HG03039 (cell line): ENCODE measurements around the gene LCNL1.
"Not testable (repeated sequence)": the region's sequence is repeated elsewhere in the genome, so short reads cannot be mapped to it uniquely, and the experiment has no call there.

Source experiments
- ATAC-seq: cut with Tn5 transposase; IDR thresholded peaks from one replicate; pipeline ENCODE4 v1.9.1; 2021; ENCODE audit warnings: mild to moderate bottlenecking, moderate library complexity; ENCODE audit not compliant: unreplicated experiment

Gene LCNL1

DNA sequence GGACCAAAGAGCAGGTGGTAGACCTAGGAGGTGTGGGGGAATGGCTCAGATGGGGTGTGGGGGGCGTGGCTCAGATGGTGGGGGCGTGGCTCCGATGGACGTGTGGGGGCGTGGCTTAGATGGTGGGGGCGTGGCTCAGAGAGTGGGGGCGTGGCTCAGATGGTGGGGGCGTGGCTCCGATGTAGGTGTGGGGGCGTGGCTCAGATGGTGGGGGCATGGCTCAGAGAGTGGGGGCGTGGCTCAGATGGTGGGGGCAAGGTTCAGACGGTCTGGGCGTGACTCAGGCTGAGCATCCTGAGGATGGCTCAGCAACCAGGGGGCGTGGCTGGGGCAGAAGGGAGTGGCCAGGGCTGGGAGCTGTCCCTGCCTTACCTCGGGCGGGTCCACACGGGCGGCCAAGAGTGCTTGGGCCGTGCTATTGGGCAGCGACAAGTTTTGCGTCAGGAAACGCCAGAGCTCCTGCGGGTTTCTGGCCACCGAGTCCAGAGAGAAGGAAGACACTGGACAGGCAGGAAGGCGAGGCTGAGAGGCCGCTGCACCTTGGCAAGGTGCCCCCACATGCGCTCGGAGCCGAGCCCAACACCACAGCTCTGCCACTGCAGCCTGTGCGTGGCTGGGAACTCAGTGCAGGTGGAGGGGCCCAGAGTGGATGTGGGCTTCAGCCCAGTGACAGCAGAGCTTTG, 39.3 kb downstream of the LCNL1 start:
- ATAC-seq = no peak

DNA sequence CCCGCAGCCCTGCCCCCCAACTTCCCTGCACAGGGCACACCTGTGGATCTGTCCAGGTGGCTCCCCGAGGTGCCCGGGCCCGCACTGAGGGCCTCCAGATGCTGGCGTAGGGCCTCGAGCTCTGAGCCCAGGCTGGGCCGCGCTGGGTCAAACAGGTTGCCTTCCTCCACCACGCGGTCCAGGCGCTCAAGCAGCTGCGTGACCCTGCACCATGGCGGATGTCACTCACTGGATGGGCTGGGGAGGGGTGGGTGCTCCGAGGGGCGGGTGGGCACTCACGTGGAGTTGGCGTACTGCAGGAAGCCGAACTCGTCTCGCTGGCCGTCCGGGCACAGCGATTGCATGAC, 39.8 kb downstream of the LCNL1 start:
- ATAC-seq = no peak

DNA sequence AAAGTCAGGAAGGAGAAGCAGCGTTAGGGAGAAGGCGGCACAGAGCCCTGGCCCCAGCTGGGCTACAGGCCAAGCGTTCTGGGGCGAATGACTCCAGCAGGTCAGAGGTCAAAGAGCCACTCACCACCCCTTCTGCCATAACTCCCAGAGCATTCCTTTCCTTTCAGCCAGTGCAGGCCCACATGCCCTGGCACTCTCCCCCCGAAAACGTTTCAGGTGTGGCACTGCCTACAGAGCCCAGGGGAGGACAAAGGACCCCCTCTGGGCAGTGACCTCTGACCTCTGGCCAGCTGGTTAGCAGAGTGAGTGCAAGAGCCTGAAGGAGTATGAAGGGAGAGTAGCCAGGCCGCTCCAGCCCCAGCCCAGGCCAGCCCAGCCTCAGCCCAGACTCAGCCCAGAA, 40.4 kb downstream of the LCNL1 start:
- ATAC-seq = no peak

DNA sequence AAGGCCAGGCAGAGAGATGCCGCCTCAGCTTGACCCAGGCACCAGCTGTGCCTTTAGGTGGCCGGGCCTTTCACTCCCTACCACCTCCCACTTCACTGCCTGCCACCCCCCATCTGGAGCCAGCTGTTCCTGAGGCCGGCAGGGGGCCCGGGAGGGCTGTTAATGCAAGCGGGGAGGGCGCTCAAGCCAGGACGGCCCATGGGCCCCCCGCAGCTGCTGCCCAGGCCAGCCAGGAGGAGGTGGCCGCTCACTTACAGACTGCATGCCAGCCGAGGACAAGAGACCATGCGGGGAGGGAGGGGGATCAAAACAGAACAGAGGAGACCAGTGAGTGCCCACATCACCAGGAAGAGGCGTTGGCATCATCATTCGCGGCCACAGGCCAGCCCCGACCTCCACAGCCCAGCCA, 40.8 kb downstream of the LCNL1 start:
- no peak for ATAC-seq

DNA sequence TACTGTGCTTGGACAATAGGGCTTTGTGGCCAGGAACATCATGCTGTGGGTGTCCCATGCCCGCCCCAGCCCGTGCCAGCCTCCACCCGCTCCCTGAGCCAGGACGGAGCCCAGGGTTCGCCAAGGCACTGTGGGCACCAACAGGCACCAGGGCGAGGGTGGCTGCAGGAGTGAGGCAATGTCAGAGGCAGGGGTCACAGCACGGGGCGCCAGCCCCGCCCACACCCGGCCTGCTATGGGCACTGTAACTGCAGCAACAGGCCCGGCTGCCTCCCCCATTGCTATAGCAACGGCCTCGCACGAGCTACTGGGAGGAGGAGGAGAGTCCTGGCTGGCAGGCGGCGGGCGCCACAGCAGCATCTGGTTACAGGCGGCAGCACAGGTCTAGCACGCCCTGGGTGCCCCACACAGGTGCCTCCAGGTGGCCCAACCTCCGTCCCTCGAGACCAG, 42.7 kb downstream of the LCNL1 start:
- ATAC-seq = no peak

DNA sequence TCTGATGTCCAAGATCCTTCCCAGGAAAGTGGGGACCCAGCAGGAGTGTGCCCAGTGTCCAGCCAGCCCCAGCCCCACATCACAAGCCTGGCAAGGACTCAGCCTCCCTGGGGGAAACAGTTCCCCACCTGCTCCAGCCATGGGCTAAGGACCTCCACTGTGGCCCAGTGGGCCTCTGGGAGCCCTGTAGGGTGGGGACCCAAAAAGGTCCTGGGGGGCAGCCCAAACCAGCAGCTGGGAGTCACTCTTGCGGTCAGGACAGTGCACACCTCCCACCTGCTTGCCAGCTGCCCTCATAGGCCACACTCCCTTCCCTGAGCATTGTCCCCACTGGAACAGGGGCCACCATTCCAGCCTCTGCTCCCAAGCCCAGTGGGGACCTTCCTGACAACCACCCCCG, 43.6 kb downstream of the LCNL1 start:
- no peak for ATAC-seq

DNA sequence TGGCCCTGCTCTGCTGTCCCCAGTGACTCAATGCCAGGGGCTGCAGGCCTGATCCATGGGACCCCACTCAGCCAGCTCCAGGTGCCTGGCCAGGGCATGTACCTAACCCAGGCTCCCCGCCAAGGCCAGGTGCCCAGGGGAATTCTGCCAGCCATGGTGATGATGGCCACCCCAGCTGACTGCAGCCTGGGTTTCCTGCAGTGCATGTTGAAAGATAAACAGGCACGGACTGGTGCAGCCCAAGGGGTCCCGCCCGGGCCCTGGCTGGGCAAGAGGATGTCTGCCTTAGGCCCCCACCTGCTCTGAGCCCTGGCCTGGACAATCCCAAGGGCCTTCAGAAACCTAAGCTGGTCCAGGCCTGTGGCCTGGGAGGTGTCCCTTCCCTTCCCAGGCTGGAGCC, 44.0 kb downstream of the LCNL1 start:
- no peak for ATAC-seq

DNA sequence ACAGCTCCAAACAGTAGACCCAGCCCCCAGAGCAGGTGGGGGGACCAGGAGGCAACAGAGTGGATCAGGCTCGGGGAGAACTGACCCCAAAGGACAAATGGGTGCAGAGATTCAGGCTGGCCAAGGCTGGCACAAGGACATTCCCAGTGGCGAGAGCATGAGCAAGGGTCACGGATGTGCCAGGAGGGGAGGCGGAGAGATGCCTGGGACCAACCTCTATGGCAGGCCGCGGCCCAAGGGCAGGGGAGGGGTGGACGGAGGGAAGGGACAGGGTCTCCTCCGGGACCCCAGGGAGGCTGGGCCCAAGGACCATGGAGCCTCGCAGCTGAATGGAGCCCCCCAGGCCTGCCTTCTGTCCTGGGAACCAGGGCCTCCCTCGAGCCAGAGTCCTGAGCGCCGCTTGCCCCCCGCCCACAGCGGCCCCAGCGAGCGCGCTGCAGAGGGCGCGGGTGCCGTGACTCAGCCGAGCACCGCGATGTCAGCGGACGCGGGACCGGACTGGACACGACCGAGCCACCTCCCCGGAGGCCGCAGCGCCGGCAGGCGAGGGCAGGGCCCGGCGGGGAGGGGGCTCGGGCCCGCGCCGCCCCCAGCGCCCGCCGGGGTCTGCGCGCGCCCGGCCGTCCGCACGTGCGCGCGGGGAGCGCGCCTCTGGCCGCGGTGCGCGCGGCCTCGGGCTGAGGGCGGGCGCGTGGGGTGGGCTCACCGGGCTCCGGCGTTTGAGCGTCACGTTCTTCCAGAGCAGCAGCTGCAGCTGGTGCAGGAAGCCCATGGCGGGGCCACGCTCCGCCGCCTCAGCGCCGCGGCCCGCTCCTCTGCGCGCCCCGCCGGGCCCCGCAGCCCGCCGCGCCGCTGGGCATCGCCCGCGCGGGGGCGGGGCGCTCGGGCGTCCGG, 44.8 kb downstream of the LCNL1 start, which contains the start of gene ABCA2:
ABCA2 (minus strand) TSS at position 869 of the 894 bp plus-strand sequence; CDS start at position 772, 97 bp downstream.
- no peak for ATAC-seq

DNA sequence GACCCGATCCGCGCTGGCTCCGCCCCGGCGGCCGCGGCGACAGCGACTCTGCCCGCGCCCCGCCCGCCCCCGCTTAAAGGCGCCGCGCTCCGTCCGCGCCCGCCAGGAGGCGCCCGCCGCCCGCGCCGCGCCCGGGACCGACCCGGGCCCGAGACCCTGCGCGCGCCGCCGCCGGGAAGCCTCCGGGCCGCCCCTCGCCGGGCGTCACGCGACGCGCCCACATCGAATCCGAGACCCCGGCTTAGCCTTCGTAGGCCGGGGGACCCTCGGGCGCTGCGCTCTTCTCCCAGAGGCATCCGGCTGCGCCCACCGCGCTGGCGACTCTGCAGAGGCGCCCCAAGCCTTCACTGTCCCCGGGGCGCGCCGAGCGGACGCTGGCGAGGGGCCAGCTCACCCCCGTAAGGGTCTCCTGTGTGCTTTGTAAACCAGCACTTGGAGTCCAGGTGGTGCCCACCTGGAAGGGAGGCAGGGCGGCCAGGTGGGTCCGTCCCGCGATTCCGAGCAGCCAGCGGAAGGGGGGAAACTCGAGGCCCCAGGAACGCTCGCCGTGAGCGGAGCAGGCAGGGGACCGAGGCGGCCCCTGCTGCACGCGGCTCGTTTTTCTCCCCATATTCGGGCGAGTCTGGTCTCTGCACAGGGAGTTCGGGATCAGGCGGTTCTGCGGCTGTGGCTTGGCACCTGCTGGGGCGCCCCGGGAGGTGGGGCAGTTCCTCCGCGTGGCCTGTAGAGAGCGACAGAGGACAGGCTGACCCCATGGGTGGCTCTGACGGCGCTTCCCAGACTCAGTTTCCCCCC, 45.7 kb downstream of the LCNL1 start:
- ATAC-seq = no peak

DNA sequence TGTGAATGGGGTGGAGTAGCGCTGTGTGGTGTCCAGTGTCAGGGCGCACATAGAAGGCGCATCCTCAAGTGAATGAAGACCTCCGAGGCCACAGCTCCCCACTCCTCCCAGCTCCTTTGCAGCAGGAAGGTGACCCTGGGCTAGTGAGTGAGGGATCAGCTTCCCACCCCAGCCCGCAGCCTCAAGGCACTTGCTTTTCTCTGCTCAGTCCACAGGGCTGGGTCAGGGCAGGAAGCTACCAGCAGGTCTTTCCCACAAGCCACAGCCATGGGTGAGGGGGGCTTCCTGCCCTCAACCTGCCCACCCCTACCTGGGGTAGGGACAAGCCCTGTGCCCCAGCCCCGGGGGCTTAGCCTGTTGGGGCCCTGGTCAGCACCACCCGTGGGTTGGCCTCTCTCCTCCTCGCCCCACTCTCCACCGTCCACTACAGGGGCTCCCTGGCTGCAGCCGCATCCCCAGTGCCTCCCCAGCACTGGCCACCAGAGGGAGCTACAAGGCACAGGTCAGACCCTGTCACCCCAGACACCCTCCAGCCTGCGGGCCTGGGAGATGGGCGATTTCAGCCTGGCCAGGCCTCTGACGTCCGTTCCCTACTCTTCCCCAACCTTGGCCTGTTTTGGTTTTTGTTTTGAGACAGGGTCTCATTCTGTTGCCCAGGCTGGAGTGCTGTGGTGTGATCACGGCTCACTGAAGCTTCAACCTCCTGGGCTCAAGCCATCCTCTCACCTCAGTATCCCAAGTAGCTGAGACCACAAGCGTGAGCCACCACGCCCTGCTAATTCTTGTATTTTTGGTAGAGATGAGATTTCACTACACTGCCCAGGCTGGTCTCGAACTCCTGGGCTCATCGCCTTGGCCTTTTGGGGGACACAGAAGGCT, 46.5 kb downstream of the LCNL1 start:
- no peak for ATAC-seq

DNA sequence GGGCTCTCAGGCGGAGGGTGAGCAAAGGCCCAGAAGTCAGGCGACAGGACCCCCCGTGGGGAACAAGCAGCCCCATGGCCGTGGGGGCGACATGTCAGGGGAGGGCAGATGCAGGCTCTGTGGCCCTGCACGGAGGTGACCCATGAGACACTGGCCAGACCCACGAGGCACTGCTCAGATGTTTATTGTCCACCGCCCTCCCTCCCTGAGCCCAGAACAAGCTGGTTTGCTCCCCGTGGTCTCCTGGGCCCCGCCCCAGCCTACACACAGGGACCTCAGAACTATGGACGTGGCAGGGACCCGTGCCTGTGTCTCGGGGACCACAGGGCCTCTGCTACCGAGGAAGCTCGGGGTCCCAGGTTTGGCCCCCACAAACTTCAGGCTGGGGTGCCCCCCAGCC, 47.2 kb downstream of the LCNL1 start:
- ATAC-seq = no peak

DNA sequence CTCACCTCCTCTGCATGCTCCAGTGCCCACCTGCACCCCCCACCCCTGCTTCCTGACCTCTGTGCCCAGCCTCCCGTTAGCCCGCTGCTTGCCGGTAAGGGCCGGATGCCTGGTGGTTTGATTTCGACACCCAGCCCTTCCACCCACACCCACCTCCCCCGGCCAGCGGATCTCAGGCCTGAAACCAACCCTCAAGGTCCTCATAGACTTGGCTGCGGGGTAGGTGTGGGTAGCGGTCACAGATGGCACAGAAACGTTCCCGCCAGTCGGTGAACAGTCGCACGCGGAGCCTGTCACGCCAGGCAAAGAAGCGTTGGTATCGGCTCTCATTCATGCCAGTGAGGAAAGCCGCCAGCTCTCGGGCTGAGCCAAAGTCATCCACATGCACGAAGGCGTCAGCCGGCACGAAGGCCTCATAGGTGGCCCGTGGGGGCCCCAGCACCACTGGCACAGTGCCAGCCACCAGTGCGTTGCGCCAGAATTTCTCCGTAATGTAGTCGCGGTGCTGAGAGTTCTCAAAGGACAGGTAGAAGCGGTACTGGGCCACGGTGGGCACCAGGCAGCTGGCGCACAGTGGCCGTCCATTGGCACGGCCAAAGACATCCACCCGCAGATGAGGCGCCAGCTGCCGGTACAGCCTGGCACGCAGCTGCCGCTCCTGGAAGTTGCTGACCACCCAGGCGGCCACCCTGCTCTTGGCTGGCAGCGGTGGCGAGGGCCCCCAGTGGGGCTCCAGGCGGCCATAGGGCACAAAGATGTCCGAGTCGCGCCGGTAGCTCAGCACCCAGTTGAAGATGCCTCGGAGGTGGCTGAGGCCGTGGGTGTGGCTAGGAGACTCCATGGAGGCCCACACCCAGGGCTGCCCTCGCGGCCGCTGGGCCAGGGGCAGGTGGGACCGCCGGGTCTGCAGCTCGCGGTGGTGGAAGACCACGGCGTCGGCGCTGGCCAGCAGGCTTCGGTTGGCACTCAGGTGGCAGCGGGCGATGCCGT, 48.0 kb downstream of the LCNL1 start:
- no peak for ATAC-seq

DNA sequence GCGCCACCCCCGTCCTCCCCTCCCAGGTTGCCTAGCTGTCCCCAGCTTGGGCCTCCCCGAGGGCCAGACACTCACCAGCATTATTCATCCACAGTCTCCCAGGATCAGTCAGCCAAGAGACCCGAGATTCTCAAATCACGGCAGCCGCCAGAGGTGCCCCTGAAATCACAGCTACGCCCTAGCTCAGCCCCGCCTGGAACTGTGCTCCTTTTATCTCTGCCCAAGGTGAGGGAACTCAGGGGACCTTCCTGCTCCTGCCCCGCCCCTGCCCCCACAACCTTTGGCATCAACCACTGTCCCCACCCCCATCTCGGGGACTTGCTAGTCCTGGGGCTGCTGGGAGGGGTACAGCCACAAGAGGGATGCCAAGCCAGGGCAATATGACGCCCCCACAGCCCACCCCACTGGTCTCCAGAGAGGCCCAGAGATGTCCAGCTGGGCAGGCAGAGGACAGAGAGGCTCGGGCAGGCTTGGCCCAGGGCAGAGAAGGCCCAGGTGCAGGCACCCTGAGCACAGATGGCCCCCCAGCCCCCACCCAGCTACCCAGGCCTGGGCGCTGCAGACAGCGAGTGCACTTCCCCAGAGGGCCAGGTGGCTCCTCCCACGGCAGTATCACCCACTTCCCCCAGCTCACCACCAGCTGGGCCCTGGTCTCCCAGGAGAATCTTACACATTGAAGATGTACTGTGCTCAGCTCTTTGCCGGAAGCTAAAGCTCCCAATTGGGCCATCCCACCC, 49.3 kb downstream of the LCNL1 start, which contains the start of gene FUT7:
FUT7 (minus strand) TSS at position 185 of the 737 bp plus-strand sequence; CDS start at position 88, 97 bp downstream.
- ATAC-seq = no peak

DNA sequence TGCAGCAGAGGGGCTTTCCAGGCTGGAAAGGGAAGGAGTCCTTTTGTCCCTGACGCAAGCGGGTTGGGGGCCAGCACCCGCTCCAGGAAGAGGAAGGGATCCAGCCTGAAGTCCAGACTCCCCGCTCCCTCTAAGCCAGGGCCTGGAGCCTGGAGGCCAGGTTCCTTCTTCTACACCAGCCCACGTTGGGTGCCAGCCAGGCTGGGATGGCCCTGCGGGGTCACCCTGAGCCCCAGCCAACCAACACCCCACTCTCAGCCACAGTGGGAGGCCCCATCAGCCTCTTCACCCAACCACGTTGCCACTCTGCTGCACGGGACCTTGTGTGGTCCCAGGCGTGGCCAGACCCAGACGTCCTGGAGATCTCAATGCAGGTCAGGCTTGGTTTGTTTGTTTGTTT, 50.1 kb downstream of the LCNL1 start:
- ATAC-seq = no peak

DNA sequence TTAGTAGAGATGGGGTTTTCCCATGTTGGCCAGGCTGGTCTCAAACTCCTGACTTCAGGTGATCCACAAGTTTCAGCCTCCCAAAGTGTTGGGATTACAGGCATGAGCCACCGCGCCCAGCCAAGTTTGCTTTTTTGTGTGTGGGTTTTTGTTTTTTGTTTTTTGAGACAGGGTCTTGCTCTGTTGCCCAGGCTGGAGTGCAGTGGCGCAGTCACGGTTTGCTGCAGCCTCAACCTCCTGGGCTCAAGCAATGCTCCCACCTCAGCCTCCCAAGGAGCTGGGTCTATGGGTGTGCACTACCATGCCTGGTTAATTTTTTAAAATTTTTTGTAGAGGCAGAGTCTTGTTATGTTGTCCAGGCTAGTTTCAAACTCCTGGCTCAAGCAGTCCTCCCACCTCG, 50.7 kb downstream of the LCNL1 start:
- ATAC-seq = not testable (repeated sequence)

DNA sequence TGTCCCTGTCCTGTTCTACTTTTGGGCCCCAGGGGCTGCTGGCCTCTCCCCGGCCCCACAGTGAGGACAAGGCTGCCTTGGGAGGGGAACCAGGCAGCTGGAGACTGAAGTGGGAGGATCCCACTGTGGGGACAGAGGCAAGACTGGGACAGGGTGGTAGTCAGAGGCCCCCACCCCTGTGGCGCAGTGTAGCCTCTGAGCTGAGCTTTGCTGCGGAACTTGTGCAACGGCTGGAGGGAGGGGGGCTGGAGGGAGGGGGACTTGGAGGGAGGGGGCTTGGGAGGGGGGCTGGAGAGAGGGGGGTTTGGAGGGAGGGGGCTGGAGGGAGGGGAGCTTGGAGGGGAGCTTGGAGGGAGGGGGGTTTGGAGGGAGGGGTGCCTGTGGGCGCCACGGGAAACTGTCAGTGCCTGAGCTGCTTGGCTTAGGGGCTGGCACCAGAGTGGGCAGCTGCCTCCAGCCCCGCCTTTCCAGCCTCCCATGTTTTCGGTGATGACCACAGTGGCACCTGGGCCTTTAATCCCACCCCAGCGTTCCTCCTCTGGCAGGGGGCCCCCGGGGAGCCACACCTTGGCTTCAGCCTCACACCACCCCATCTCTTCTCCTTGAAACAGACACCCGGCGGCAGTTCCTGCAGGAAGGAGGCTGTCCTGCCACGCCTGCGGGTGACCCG, 51.4 kb downstream of the LCNL1 start:
- ATAC-seq = no peak

DNA sequence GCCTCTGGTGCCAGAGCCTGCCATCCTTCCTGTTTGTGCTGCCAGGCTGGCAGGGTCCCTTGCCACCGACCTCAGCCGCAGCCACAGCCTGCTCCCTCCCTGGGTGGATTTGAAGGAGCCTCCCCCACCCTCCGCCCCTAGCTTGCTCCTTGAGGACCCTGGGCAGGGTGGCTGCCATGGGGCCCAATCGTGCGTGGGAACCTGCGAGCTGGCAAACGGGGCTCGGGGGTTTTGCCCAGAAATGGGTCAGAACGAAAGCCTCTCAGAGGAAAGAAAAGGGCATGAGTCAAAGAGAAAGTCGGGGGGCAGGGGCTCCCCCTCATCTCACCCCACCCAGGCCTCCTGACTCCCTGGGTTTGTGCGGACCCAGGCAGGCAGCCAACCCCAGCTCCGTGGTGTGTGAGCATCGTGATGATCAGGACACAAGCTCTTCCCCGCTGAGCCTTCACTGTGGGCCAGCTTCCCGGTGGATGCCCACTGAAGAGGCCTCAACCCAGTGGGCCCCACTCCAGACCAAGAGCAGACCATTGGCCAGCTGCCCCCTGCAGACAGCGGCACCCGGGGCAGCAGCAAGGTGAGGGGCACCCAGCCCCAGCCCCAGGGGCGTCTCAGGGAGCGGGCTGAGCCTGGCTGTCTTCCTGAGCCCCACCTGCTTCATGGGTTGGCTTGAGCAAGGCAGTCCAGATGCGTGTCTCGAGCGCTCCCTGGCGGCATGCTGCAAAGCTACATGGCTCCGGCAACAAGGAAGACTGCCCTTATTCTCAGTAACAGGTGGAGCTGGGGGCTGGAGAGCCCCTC, 52.1 kb downstream of the LCNL1 start:
- peak; percentile 50 for ATAC-seq
